GM18507 (cell line): Measurements from ENCODE around the gene NTRK1.
A peak's percentile ranks its signal among the peaks of the same experiment; 100 is the strongest.

Source experiments
- DNase-seq: peaks from one replicate; pipeline ENCODE4 v3.0.0; 2011; ENCODE audit warnings: low read depth; ENCODE audit not compliant: insufficient read length; ENCODE audit errors: extremely low spot score
- FAIRE-seq: peaks from 2 replicates; lab custom pipeline; 2011; peaks lifted over from hg19 to GRCh38; lab: Jason Lieb, UNC

NTRK1 gene

GRCh38 chr1:156860628-156861423, at the start of gene NTRK1:
TSS of gene NTRK1 (plus strand) at chr1:156860865. CDS start at chr1:156860935, 70 bp downstream.
- DNase-seq, result no peak

GRCh38 chr1:156811168-156811567, 49.5 kb upstream of the NTRK1 start:
- no peak for FAIRE-seq
- no peak for DNase-seq

More at GRCh38 chr1:156860628-156861423, at the start of gene NTRK1:
- no peak for FAIRE-seq

DNA sequence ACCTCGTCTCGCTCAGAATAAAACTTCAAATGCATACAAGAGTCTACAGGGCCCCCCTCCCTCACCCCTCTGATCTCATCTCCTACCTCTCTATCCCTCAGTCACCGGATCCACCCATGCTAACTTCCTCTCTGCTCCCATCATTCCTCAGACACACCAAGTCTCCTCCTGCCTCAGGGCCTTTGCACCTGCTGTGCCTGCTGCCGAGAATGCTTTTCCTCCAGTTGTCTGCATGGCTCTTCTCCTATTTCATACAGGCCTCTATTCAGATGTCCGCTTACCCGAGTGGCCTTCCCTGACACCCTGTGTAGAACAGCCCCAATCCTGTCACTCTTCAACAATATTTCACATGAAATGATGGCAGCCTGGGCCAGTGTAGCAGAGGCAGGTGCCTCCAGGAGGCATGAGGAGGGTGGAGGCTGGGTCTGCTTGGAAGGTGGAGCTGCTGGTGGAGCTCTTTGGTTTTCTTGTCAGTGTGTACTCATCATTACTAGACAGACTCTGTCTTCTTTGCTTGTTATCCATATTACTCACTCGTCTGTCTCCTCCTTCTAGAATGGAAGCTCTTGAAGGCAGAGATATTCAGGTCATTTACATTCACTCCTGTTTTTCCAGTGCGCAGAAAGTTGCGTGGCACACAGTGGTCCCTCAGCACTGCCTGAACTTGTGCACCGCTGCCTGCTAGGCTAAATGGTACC, 48.2 kb upstream of the NTRK1 start:
- no peak for DNase-seq
- FAIRE-seq, result no peak

- DNase-seq (no peak), FAIRE-seq (no peak)
Observed at GRCh38 chr1:156813298-156813697, 47.4 kb upstream of the NTRK1 start.

GRCh38 chr1:156813750-156814570, 46.7 kb upstream of the NTRK1 start:
- DNase-seq (peak; percentile 55), FAIRE-seq (peak; percentile 18)

GRCh38 chr1:156814571-156815260, 45.9 kb upstream of the NTRK1 start:
- FAIRE-seq (no peak), DNase-seq (no peak)

GRCh38 chr1:156815307-156815826, 45.3 kb upstream of the NTRK1 start:
- DNase-seq (no peak), FAIRE-seq (no peak)

DNA sequence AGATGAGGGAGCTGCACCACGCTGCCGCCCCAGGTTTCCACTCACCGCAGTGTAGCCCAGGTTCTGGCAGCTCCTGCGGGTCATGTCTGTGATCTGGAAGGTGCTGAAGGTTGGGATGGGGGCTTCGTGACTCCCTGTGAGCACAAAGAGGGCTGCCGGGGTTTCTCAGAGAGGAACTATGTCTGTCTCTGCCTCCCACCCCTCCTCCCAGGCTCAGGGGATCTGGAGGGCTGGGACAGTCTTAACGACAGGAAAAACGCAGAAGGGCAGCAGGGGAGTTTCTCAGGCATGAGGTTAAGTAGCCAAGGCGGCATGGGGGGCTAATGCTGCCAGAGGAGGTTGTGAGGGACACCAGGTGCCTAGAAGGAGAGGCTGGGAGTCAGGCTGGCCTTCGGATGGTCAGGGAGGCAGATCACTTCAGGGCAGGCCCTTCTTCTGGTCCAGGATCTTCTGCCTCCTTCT, 44.7 kb upstream of the NTRK1 start:
- no peak for DNase-seq
- FAIRE-seq, result no peak

DNA sequence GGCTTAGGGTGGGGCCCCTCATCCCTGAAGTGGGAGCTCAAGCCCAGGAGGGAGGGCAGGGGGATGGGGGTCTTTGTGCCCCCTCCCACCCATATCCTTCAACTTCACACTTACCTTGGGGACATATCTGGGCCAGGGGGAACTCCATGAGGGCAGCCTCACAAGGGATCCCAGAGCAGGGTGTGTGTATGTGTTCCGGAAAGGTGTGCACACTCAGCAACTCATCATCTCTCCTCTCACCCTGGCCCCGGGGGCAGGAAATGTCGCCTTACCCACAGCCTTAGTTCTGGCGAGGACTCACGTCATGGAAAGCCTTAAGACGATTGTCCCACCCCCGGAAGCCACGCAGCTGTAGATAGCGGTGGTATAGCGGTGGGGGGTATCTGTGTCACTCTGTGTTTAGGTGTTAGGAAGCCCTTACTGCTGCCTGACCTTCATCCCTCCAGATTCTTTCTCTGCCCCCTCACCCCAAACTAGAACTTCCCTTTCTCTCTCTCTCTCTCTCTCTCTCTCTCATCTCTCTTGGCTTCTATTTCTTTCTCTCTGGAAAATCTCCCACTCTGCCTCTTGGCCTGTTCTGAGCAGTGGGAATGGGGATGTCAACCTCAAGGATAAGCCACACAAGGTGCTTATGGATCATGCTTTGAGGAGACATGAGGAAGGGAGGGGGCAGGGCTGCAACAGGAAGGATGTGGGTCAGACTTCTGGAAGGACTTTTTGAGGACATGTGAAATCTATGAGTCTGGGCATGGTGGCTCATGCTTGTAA, 43.9 kb upstream of the NTRK1 start, which contains the start of gene SH2D2A:
SH2D2A (minus strand) TSS at position 288 of the 768 bp plus-strand sequence; CDS start at position 148, 140 bp downstream.
- DNase-seq (peak; percentile 81), FAIRE-seq (peak; percentile 81)

DNA sequence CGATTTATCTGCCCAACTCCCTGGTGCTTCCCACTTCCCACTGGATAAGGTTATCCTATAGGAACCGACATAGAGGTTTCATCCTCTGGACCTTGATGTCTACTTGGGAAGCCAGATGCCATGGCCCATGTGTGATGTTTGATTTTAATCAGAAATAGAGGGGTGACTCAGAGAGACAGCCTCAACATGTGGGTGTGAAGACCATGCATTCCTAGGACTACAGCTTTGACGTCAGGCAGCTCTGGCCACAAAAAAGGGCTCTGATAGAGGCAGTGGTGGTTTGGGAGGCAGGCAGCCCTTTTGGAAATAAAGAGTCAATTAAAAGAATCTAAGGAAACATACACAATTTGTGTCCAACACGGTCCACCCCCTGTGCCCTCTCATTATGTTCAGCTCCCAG, 38.9 kb upstream of the NTRK1 start:
- FAIRE-seq (no peak), DNase-seq (no peak)

GRCh38 chr1:156822680-156823079, 38.0 kb upstream of the NTRK1 start:
- DNase-seq, result no peak
- FAIRE-seq, result no peak

GRCh38 chr1:156823210-156823790, 37.4 kb upstream of the NTRK1 start:
- DNase-seq (no peak), FAIRE-seq (no peak)

GRCh38 chr1:156826630-156827029, 34.0 kb upstream of the NTRK1 start:
- DNase-seq (no peak), FAIRE-seq (no peak)

DNA sequence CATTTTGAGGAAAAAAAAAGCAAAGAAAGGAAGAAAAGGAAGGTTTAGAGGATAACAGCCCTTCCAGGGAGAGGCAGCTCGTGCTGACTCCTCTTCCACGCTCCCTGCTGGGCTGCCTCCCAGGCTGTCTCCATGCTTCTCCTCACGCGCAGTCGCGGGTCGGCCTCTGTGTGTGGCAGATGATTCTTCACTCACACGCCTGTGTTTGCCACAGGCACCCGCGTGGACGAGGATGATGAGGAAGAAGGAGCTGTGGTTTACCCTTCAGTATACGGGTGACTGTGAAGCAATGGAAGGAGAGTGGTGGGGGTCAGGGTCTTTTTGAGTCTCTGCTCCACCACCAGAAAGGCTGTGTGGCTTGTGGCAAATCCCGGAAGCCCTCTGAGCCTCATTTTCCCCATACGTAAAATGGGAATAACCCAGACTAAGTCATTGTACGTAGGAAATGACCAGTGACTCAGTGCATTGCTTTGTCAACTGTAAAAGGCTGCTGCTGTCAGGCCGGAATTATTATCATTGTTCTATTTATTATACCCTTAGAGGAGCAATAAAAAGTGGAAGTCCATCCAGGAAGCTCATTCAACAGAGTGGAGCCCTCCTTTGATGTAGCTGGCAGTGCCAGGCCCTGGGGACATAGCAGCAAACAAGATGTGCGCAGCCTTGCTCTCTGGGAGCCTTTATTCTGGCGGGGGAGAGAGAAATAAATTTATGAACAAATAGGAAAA, 32.1 kb upstream of the NTRK1 start:
- no peak for DNase-seq
- FAIRE-seq, result no peak

GRCh38 chr1:156832434-156832833, 28.2 kb upstream of the NTRK1 start:
- FAIRE-seq (no peak), DNase-seq (no peak)

- DNase-seq (no peak), FAIRE-seq (no peak)
Observed at GRCh38 chr1:156833603-156834002, 27.1 kb upstream of the NTRK1 start.

- FAIRE-seq, result no peak
- DNase-seq, result no peak
Observed at GRCh38 chr1:156834322-156834721, 26.3 kb upstream of the NTRK1 start.
